ENCODE measurements around the gene DYNLRB1. TPM values are rescaled to one million over a fixed set of nuclear protein-coding genes. Genes with fewer than 3 reads are reported as not detected.

Gene DYNLRB1
- total and polyA plus RNA-seq, 9 of the 15 experiments (the other 6 are each of a cell fraction or from before 2014, with no cell fraction given) = 48.7 to 358 (median 121) TPM

GRCh38 chr20:34472246-34472925 lies 43.8 kb upstream of the DYNLRB1 start:
- peak; percentile 83 for ATAC-seq
- ChIA-PET CTCF (ENCODE audit: low intra/inter-chr PET ratio) (interaction anchor here (0.7 to 4.7 kb wide), 2 partner anchors 50 to 160 kb away, joined by 3 to 39 read pairs; no protein-coding TSS in a partner anchor), POLR2A (interaction anchor here (0.9 to 1.9 kb wide), 5 partner anchors 13 to 160 kb away, joined by 3 to 6 read pairs (median 3); partner anchors contain the start of gene DYNLRB1)
- Histone ChIP-seq H3K27me3 (ENCODE audit: control insufficient read depth in 2 of 2, insufficient read depth in 2 of 2, low read length in 2 of 2) (no peaks in the 10 kb centered on the region), H3K4me2 (ENCODE audit: insufficient read depth, low read length) (no peak overlapping the region), H4K20me1 (replicated peaks; ENCODE audit: control insufficient read depth, insufficient read depth, low read length) (no peaks in the 10 kb centered on the region), H3K27ac (ENCODE audit: extremely low read depth, low read depth, low read length) (no peak overlapping the region), H3K4me3 (no peak overlapping the region), H3K9me1 (ENCODE audit: control insufficient read depth, insufficient read depth, low read length) (no peaks in the 10 kb centered on the region), H3K4me1 (replicated peaks in 1 of 2; ENCODE audit: control insufficient read depth in 2 of 2, insufficient read depth in 2 of 2, low read length in 2 of 2) (peaks cover 0 to 4% of the 10 kb centered on the region in 2 experiments; a peak in 4 of 5 replicates), H2AFZ (ENCODE audit: low read depth, low read length) (no peak overlapping the region), H3K9ac (ENCODE audit: insufficient read depth in 1 of 2, low read depth in 2 of 2, low read length in 2 of 2) (no peak overlapping the region), H3K36me3 (ENCODE audit: control insufficient read depth, insufficient read depth, low read length) (peaks cover 54% of the 10 kb centered on the region), H3K79me2 (ENCODE audit: control insufficient read depth, insufficient read depth, low read length) (no peaks in the 10 kb centered on the region), H3K9me3 (replicated peaks; ENCODE audit: control insufficient read depth, insufficient read depth, low read depth, low read length) (no peaks in the 10 kb centered on the region)
- BruUV-seq (replicated peaks) = no TSS peak
- TF ChIP-seq E2F6 (IDR thresholded peaks at IDR 0.05; ENCODE audit: borderline replicate concordance in 1 of 2, extremely low read depth in 1 of 2, insufficient read depth in 1 of 2, insufficient read length in 1 of 2, low read depth in 1 of 2, low read length in 1 of 2, poor library complexity in 1 of 2, severe bottlenecking in 1 of 2) (no peak), JUND (IDR thresholded peaks at IDR 0.05; ENCODE audit: borderline replicate concordance, low read depth, low read length) (peak; percentile 93), JUND (tag; IDR thresholded peaks at IDR 0.05; ENCODE audit: borderline replicate concordance, low read depth, low read length) (peak; percentile 92), FOS (IDR thresholded peaks at IDR 0.05; ENCODE audit: extremely low read depth, insufficient read length) (peak; percentile 11), PKNOX1 (IDR thresholded peaks at IDR 0.05) (0 out of 2 replicates have a peak, but pooled peaks have one; percentile 25), ARID3A (IDR thresholded peaks at IDR 0.05; ENCODE audit: borderline replicate concordance, low read depth, low read length) (peak; percentile 33; the same call in 1 of the 2 replicates), ATF3 (IDR thresholded peaks at IDR 0.05) (peak; percentile 93), ATF3 (CRISPR knock-in tag; conservative IDR thresholded peaks at IDR 0.05) (no peak), SMARCA4 (IDR thresholded peaks at IDR 0.05) (peak; percentile 51; the same call in 1 of the 2 replicates), JUNB (CRISPR knock-in tag; conservative IDR thresholded peaks at IDR 0.05) (peak; percentile 43; the same call in 1 of the 2 replicates), DPF2 (IDR thresholded peaks at IDR 0.05) (peak; percentile 60), ARID1B (IDR thresholded peaks at IDR 0.05) (peak; percentile 50), ETS1 (conservative IDR thresholded peaks at IDR 0.05; ENCODE audit: control insufficient read depth, low read depth, low read length) (no peak), FOSL1 (tag; conservative IDR thresholded peaks at IDR 0.05) (peak; percentile 91), ZKSCAN3 (CRISPR knock-in tag; IDR thresholded peaks at IDR 0.05) (no peak)
- FAIRE-seq = peak; percentile 79
- 57% methylated on average over 6 of the region's 6 CpGs for WGBS (ENCODE audit: insufficient coverage, low coverage, missing lambda C conversion rate)
- in situ Hi-C loops (cut with MboI) = no loop called here
- intact Hi-C loops (cut with micrococcal nuclease) = loop anchor here (5.0 kb wide), 1 partner anchor 45 kb away; the partner anchor contains the start of gene DYNLRB1
- DNase-seq (ENCODE audit: extremely low read depth in 1 of 4, low spot score in 3 of 4) = peak; percentile 25 to 33 (median 30)

All from K562 (cell line).